HG02840 (cell line): ENCODE results near the gene AKR1B1.

Experiments
- ATAC-seq: cut with Tn5 transposase; IDR thresholded peaks from one replicate; pipeline ENCODE4 v1.9.1; 2021; ENCODE audit warnings: mild to moderate bottlenecking, moderate library complexity, moderate number of reproducible peaks; ENCODE audit not compliant: unreplicated experiment, low FRiP score

Gene AKR1B1

GRCh38 chr7:134447383-134447782, 11.5 kb downstream of the AKR1B1 start:
- ATAC-seq, result no peak

DNA sequence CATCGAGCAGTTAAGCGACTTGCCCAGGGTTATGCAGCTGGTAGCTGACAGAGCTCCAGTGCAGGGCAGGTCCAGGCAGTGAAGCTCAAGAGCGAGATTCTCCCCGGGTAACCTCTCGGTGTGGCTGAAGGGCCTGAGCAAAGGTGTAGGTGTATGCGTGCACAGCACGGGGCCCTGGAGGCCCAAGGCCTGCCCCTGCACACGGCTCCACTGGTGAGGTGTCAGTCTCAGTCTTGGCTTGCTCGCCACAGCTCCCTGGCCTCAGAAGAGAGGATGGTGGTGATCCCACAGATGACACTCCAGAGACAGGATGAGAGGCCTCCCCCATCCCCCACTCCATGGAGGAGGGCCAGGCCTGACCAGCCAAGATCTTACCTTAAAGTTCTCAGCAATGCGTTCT, 12.0 kb downstream of the AKR1B1 start:
- no peak for ATAC-seq

GRCh38 chr7:134446446-134446845, 12.5 kb downstream of the AKR1B1 start:
- no peak for ATAC-seq

DNA sequence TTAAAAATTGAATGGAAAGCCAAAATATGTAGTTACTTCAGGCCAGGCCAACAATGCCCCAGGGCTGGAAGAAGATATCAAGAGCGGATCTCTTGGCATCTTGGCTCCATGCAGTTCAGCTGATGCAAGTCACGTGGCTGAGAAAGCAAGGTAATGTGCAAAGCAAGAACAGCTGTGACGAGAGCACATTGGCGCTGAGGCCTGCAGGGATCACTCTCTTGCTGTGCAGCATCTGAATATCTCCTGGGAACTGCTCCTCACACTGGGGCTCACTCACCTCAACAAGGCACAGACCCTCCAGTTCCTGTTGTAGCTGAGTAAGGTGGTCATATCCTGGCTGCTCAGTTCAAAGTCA, 14.0 kb downstream of the AKR1B1 start:
- ATAC-seq, result no peak

GRCh38 chr7:134444198-134444960, 14.5 kb downstream of the AKR1B1 start:
- ATAC-seq, result no peak

GRCh38 chr7:134443396-134444070, 15.4 kb downstream of the AKR1B1 start:
- no peak for ATAC-seq

GRCh38 chr7:134442441-134443220, 16.3 kb downstream of the AKR1B1 start:
- no peak for ATAC-seq

GRCh38 chr7:134441264-134441663, 17.6 kb downstream of the AKR1B1 start:
- ATAC-seq, result no peak

- no peak for ATAC-seq
Observed at GRCh38 chr7:134440476-134440875, 18.4 kb downstream of the AKR1B1 start.

GRCh38 chr7:134440067-134440466, 18.8 kb downstream of the AKR1B1 start:
- no peak for ATAC-seq

- ATAC-seq, result no peak
Observed at GRCh38 chr7:134438946-134439345, 20.0 kb downstream of the AKR1B1 start.

GRCh38 chr7:134435161-134435920, 23.6 kb downstream of the AKR1B1 start:
- no peak for ATAC-seq

DNA sequence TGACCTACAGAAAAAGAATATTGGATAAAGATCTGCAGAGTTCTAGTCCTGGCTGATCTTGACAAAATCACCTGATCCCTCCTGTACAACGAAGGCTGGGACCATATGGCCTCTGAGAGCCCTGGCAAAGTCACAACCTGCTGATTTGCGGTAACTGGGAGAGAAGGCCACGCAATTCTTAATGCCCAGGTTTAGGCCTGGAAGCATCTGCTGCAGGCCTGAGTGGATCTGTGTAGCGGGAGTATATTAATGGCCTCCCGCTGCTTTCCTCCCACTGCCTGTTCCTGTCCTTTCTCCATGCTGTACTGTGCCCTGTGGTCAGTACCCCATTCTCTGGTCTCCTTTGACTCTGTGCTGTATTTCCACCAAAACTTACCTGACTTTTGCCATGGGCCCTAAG, 24.2 kb downstream of the AKR1B1 start:
- no peak for ATAC-seq

DNA sequence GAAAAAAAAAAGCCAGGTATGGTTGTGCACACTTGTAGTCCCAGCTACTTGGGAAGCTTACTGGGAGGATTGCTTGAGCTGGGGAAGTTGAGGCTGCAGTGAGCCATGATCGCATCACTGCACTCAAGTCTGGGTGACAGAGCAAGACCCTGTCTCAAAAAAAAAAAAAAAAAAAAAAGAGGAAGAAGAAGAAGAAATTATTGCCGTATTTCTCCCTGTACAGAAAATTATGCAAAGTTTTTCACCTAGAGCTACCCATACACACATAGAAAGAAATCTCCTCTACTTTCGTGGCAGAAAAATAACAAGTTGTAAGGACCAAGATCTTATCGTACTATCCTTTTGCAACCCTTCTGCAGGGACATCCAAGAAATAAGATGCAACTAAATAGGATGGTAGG, 25.5 kb downstream of the AKR1B1 start:
- no peak for ATAC-seq

GRCh38 chr7:134432296-134433152, 26.4 kb downstream of the AKR1B1 start:
- ATAC-seq, result peak; percentile 95

- no peak for ATAC-seq
Observed at GRCh38 chr7:134431815-134432214, 27.1 kb downstream of the AKR1B1 start.

DNA sequence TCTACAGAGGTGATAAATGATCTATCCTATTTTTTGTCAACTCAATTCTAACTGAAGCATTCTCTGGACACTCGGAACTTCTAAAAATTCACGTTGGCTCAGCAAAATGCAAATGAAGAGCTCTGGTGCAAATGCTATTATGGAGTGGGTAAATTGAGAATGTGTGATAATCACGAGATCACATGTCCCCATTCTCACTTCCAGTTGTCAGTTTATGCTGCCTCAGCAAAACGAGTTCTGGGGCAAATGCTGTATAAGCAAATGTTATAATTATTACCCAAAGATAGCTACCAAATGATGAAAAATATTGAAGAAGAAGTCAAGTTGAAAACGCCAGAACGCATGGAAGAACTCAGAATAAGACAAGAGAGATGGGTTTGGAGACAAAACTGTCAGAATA, 29.4 kb downstream of the AKR1B1 start:
- no peak for ATAC-seq

DNA sequence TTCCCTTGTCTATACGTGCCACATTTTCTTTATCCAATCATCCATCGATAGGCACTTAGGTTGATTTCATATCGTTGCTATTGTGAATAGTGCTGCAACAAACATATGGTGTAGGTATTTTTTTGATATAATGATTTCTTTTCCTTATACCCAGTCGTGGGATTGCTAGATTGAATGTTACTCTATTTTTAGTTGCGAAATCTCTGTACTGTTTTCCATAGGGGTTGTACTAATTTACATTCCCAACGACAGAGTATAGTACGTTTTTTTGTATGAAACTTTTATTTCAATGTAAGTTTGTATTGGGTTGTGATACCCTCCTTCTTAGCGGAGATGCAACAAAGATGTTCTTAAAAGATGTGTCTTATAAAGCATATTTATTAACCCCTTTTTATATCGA, 30.0 kb downstream of the AKR1B1 start:
- no peak for ATAC-seq

DNA sequence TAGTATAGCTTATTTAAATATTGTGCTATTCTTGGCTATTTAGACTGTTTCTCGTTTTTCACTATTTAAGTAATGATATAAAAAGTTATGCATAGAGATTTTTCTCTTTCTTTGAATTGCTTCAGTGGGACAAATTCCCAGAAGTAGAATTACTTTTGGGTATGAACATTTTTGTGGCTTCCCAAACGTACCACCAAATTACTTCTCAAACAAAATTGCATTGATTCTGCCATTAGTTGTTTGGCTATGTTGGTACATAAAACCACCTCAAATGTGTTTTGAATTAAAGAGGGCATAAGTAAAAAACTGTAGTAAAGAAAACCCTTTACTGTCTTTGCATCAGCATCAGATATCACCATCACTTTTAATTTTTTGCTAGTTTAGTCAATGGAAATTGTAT, 31.0 kb downstream of the AKR1B1 start:
- ATAC-seq, result no peak

GRCh38 chr7:134425777-134426176, 33.1 kb downstream of the AKR1B1 start:
- no peak for ATAC-seq
